Measurements from ENCODE around the gene RAX2. TPM values are rescaled to one million over a fixed set of nuclear protein-coding genes. Genes with fewer than 3 reads are reported as not detected.
"Not testable (repeated sequence)": the region's sequence is repeated elsewhere in the genome, so short reads cannot be mapped to it uniquely, and the experiment has no call there.

The RAX2 gene
- total and polyA plus RNA-seq, 9 donors = 0.13 TPM; not detected in 7

DNA sequence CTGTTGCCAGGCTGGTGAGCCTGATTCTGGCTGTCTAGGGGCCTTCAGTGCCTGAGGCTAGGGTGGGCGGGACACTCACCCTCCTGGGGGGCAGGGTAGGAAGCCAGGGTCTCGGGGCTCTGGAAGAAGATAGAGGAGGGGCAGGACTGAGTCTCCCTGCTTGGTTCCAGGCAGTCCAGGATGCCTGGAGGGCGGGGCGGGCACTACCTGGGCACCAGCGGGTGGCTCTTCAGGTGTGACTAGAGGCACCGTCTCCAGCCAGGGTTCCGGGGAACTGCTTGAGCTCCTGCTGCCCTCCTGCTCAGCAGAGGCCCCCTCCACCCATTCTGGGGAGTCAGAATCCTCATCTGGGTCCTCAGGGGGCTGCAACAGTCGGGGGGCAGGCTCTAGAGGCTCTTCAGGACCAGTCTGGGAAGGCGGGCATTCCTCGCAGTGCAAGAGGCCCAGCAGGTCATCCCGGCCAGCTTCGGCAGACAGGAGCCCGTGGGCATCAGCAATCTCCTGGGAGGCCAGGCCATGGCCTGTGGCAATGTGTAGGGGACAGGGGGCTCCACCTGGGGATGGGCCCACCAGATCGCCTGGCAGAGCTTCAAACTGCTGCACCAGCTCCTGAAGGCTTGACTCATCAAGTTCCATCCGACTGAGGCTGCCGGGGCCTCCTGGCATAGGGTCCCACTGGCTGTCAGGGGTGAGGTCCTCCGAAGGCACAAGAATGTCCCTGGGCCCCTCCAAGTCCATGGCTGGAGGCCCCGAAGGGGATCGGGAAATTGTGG lies 12.4 kb downstream of the RAX2 start:
- H3K4me1 ChIP-seq (ENCODE audit: insufficient read depth) = peaks cover 3% of the 10 kb centered on the region
- H3K9me3 ChIP-seq = no peaks in the 10 kb centered on the region
- no peak overlapping the region for H3K27ac ChIP-seq
- no peaks in the 10 kb centered on the region for H3K27me3 ChIP-seq
- TF ChIP-seq POLR2A (IDR thresholded peaks at IDR 0.05) (no peak), EP300 (IDR thresholded peaks at IDR 0.05) (no peak)
- TF ChIP-seq, protein P1, sequence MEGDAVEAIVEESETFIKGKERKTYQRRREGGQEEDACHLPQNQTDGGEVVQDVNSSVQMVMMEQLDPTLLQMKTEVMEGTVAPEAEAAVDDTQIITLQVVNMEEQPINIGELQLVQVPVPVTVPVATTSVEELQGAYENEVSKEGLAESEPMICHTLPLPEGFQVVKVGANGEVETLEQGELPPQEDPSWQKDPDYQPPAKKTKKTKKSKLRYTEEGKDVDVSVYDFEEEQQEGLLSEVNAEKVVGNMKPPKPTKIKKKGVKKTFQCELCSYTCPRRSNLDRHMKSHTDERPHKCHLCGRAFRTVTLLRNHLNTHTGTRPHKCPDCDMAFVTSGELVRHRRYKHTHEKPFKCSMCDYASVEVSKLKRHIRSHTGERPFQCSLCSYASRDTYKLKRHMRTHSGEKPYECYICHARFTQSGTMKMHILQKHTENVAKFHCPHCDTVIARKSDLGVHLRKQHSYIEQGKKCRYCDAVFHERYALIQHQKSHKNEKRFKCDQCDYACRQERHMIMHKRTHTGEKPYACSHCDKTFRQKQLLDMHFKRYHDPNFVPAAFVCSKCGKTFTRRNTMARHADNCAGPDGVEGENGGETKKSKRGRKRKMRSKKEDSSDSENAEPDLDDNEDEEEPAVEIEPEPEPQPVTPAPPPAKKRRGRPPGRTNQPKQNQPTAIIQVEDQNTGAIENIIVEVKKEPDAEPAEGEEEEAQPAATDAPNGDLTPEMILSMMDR (IDR thresholded peaks at IDR 0.05) = no peak
- 85 to 87% (median 85%) methylated on average over 17 to 19 of the region's 19 CpGs for WGBS, 3 donors
- no peaks in the 10 kb centered on the region for H3K36me3 ChIP-seq
- H3K4me3 ChIP-seq = no peak overlapping the region
- intact Hi-C loops (cut with DNase I) = loop anchor here in 1 of 4 donors (5.0 kb wide), 1 partner anchor 87 kb away; no protein-coding TSS in a partner anchor
- DNase-seq = peak in 1 of 5 donors; percentile 46

DNA sequence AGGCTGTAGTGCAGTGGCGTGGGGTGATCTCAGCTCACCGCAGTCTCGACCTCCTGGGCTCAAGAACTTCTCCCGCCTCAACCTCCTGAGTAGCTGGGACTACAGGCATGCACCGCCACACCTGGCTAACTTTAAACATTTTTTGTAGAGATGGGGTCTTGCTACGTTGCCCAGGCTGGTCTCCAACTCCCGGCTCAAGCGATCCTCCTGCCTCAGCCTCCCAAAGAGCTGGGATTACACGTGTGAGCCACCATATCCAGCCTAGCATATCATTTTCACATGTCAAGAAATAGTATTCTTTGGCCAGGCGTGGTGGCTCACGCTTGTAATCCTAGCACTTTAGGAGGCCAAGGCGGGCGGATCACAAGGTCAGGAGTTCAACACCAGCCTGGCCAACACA lies 13.7 kb downstream of the RAX2 start:
- intact Hi-C loops (cut with DNase I) = loop anchor here in 1 of 4 donors (5.0 kb wide), 1 partner anchor 86 kb away; no protein-coding TSS in a partner anchor
- 94 to 97% (median 95%) methylated on average over 13 of the region's 13 CpGs for WGBS, 3 donors
- not testable (repeated sequence) for H3K9me3 ChIP-seq; H3K36me3 ChIP-seq; DNase-seq; H3K27me3 ChIP-seq; H3K4me1 ChIP-seq (ENCODE audit: insufficient read depth); H3K27ac ChIP-seq; H3K4me3 ChIP-seq

DNA sequence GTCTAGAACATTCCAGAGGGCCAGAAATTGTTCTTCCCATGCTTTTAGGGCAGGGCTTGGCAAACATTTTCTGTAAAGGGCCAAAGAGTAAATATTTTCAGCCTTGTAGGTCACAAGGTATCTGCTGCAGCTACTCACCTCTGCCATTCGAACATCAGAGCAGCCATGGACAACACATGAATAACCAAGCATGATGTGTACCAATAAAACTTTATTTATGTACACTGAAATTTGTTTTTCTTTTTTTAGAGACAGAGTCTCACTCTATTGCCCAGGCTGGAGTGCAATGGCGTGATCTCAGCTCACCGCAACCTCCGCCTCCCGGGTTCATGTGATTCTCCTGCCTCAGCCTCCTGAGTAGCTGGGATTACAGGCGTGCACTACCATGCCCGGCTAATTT lies 14.3 kb downstream of the RAX2 start:
- H3K4me3 ChIP-seq; H3K27me3 ChIP-seq; H3K27ac ChIP-seq; DNase-seq; H3K4me1 ChIP-seq (ENCODE audit: insufficient read depth); H3K9me3 ChIP-seq; H3K36me3 ChIP-seq: not testable (repeated sequence)
- intact Hi-C loops (cut with DNase I) = loop anchor here in 1 of 4 donors (5.0 kb wide), 1 partner anchor 85 kb away; no protein-coding TSS in a partner anchor
- 96 to 98% (median 97%) methylated on average over 7 of the region's 7 CpGs for WGBS, 3 donors

DNA sequence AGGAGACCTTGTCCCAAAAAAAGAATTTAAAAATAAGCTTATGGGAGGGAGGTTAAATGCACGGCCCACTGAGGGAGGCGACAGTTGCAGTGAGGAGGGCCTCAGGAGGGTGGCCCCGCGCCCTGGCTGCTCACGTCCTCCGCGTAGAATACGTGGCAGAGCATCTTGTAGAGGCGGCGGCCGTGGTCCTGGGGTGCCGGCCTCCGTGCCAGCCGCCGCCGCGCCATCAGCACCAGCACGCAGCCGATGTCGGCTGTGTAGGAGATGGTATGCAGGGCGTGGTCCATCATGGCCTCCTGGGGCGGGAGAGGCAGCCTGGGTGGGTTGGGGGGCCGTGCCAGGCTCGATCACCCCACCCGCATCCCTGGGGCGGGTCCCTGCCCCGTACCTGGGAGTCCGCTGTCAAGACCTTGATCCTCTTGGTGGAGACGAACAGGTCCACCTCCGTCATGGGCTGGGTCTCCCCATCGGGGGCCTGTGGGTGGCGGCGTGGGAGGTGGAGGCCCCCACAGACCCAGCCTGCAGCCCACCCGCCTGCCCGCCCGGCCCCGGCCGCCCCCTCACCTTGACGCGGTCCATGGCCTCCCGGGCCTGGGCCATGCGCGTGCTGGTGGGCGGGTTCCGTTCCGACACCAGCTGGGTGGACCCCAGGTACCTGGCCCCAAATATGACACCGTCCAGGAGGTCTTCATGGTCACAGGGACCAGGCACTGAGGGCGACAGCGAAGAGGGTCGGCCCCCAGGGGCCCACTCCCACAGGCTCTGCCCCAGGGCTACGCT lies 18.2 kb downstream of the RAX2 start:
- WGBS, 3 donors = 92 to 95% (median 94%) methylated on average over 31 to 51 of the region's 51 CpGs
- DNase-seq = no peak
- Histone ChIP-seq H3K36me3 (no peaks in the 10 kb centered on the region), H3K9me3 (no peaks in the 10 kb centered on the region), H3K27ac (no peak overlapping the region), H3K4me3 (no peak overlapping the region), H3K4me1 (ENCODE audit: insufficient read depth) (no peaks in the 10 kb centered on the region), H3K27me3 (no peaks in the 10 kb centered on the region)
- intact Hi-C loops (cut with DNase I) = no loop called here
- TF ChIP-seq EP300 (IDR thresholded peaks at IDR 0.05) (no peak), POLR2A (IDR thresholded peaks at IDR 0.05) (no peak)
- TF ChIP-seq, protein P1 (IDR thresholded peaks at IDR 0.05) = no peak

DNA sequence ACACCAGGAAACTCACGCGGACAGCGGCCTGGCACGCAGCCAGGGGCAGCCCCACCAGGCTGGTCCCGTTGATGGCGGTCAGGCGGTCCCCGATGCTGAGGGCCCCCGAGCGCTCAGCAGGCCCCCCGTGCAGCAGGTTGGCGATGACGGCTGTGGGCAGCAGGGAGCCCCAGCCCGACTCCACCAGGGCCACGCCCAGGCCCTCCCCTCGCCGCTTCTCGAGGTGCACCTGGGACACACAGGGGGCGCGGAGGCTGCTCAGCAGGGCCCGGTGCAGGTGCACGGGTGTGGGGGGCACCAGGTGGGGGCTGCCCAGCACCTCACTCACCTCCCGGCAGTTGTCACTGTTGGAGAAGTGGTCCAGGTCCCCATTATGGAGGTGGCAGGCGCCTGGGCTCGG lies 19.5 kb downstream of the RAX2 start:
- DNase-seq = no peak
- no peaks in the 10 kb centered on the region for H3K36me3 ChIP-seq
- 80 to 87% (median 81%) methylated on average over 19 to 25 of the region's 25 CpGs for WGBS, 3 donors
- no peaks in the 10 kb centered on the region for H3K9me3 ChIP-seq
- H3K27me3 ChIP-seq = no peaks in the 10 kb centered on the region
- no peaks in the 10 kb centered on the region for H3K4me1 ChIP-seq (ENCODE audit: insufficient read depth)
- no peak overlapping the region for H3K4me3 ChIP-seq
- no peak for TF ChIP-seq EP300 (IDR thresholded peaks at IDR 0.05)
- TF ChIP-seq, protein P1 (IDR thresholded peaks at IDR 0.05) = no peak
- TF ChIP-seq POLR2A (IDR thresholded peaks at IDR 0.05) = no peak
- H3K27ac ChIP-seq = no peak overlapping the region
- intact Hi-C loops (cut with DNase I) = no loop called here

Measured in ovary (tissue), 9 donors.